Astrocyte (in vitro differentiated cells and primary cell): ENCODE results near the gene EFCAB9. TPM values are rescaled to one million over a fixed set of nuclear protein-coding genes. Genes with fewer than 3 reads are reported as not detected.
"Not testable (repeated sequence)": the region's sequence is repeated elsewhere in the genome, so short reads cannot be mapped to it uniquely, and the experiment has no call there.

Experiments
- DNase-seq: peaks from one replicate; pipeline ENCODE4 v3.0.0-alpha.2; 2010; ENCODE audit warnings: low read depth
- FAIRE-seq: peaks from 2 replicates; lab custom pipeline; 2011; peaks lifted over from hg19 to GRCh38; lab: Jason Lieb, UNC
- H2AFZ ChIP-seq: 2 replicates; pipeline ENCODE4 v1.6.0; 2012; ENCODE audit warnings: low read depth, low read length, inconsistent platforms
- H3K27ac ChIP-seq: 2 replicates; pipeline ENCODE4 v1.5.1; 2011; ENCODE audit warnings: low read depth, low read length, inconsistent platforms
- H3K27me3 ChIP-seq: 2 replicates; pipeline ENCODE4 v1.6.0; 2011; ENCODE audit warnings: low read length, inconsistent platforms; ENCODE audit not compliant: insufficient read depth
- H3K36me3 ChIP-seq: 2 replicates; pipeline ENCODE4 v1.5.1; 2011; ENCODE audit warnings: low read length, inconsistent platforms; ENCODE audit not compliant: insufficient read depth
- H3K4me1 ChIP-seq: 2 replicates; pipeline ENCODE4 v1.5.1; 2011; ENCODE audit warnings: low read length, inconsistent platforms; ENCODE audit not compliant: insufficient read depth
- H3K4me2 ChIP-seq: 2 replicates; pipeline ENCODE4 v1.6.0; 2012; ENCODE audit warnings: low read length, inconsistent platforms
- H3K4me3 ChIP-seq: 2 replicates; pipeline ENCODE4 v1.5.1; 2011; ENCODE audit warnings: low read depth, mild to moderate bottlenecking, low read length, inconsistent platforms; ENCODE audit not compliant: insufficient read depth
- H3K79me2 ChIP-seq: 2 replicates; pipeline ENCODE4 v1.6.0; 2012; ENCODE audit warnings: mild to moderate bottlenecking, low read length, inconsistent platforms; ENCODE audit not compliant: insufficient read depth
- H3K9ac ChIP-seq: 2 replicates; pipeline ENCODE4 v1.6.0; 2012; ENCODE audit warnings: mild to moderate bottlenecking, low read length, inconsistent platforms
- H3K9me3 ChIP-seq: 2 replicates; pipeline ENCODE4 v1.5.1; 2012; ENCODE audit warnings: low read depth, mild to moderate bottlenecking, low read length, inconsistent platforms; ENCODE audit not compliant: insufficient read depth
- H4K20me1 ChIP-seq: 2 replicates; pipeline ENCODE4 v1.6.0; 2012; ENCODE audit warnings: low read length, inconsistent platforms; ENCODE audit not compliant: insufficient read depth
- H3K27ac Mint-ChIP-seq: one replicate; pipeline ENCODE4 v1.8.0; 2021; ENCODE audit warnings: mild to moderate bottlenecking, mixed read lengths; ENCODE audit not compliant: unreplicated experiment
- H3K27me3 Mint-ChIP-seq: one replicate; pipeline ENCODE4 v1.8.0; 2021; ENCODE audit warnings: low read depth, mixed read lengths; ENCODE audit not compliant: unreplicated experiment
- H3K36me3 Mint-ChIP-seq: one replicate; pipeline ENCODE4 v1.8.0; 2021; ENCODE audit warnings: low read depth, mixed read lengths; ENCODE audit not compliant: unreplicated experiment
- H3K4me1 Mint-ChIP-seq: one replicate; pipeline ENCODE4 v1.8.0; 2021; ENCODE audit warnings: low read depth, mixed read lengths; ENCODE audit not compliant: unreplicated experiment
- H3K4me3 Mint-ChIP-seq: one replicate; pipeline ENCODE4 v1.8.0; 2021; ENCODE audit warnings: mild to moderate bottlenecking, moderate library complexity, mixed read lengths; ENCODE audit not compliant: unreplicated experiment
- H3K9me3 Mint-ChIP-seq: one replicate; pipeline ENCODE4 v1.8.0; 2021; ENCODE audit warnings: mild to moderate bottlenecking, mixed read lengths; ENCODE audit not compliant: unreplicated experiment
- EZH2 ChIP-seq: IDR thresholded peaks from 2 replicates; pipeline ENCODE4 v1.6.1; 2012; ENCODE audit warnings: mild to moderate bottlenecking, low read length, inconsistent platforms; ENCODE audit not compliant: insufficient read depth
- total RNA-seq: library from RNA; stranded (reverse); gene quantifications from 2 replicates; pipeline ENCODE4 v1.2.1, GENCODE V29; 2021
- TF ChIP-seq, protein P1 (sequence below): IDR thresholded peaks from 2 replicates; pipeline ENCODE4 v1.5.1; 2011; ENCODE audit warnings: low read depth, mild to moderate bottlenecking, inconsistent platforms, low read length, moderate library complexity; ENCODE audit not compliant: insufficient read depth

Gene EFCAB9
- total RNA-seq, 1 donor from 2014 or later: not detected

DNA sequence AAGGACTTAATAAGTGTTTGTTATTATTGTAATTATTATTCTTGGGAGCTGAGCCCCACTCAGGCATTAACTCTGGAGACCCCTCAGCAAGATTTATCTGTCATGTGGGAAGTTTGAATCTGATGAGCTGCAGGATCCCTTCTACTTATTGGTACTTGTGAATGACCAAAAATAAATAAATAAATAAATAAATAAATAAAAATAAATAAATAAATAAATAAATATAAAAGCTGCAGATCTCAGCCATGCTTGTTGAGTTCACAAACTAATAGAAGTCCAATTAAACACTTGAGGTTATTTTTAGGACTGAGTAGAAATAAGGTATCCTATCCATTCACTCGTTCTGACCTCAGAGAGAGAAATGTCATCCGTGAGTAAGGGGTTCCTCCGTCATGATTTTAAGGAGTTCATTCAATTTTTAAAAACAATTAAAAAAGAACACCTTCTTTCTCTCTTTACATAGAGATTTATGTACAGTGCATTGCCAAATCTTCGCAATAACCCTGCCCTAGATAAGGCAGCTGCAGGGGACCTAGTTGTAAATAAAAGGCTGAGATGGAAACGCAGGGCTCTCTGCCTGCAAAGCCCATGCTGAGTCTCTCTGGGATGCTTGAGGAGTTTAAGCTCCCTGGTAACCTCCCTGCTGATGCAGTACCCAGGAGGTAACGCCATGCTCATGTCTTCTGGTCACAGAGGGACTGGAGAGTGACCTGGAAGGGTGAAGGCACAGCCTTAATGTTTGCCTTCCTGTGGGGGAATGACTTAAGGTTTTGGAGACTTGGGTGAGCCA lies 1.2 kb downstream of the EFCAB9 start:
- H3K9me3 ChIP-seq: no peaks in the 10 kb centered on the region
- TF ChIP-seq, protein P1, sequence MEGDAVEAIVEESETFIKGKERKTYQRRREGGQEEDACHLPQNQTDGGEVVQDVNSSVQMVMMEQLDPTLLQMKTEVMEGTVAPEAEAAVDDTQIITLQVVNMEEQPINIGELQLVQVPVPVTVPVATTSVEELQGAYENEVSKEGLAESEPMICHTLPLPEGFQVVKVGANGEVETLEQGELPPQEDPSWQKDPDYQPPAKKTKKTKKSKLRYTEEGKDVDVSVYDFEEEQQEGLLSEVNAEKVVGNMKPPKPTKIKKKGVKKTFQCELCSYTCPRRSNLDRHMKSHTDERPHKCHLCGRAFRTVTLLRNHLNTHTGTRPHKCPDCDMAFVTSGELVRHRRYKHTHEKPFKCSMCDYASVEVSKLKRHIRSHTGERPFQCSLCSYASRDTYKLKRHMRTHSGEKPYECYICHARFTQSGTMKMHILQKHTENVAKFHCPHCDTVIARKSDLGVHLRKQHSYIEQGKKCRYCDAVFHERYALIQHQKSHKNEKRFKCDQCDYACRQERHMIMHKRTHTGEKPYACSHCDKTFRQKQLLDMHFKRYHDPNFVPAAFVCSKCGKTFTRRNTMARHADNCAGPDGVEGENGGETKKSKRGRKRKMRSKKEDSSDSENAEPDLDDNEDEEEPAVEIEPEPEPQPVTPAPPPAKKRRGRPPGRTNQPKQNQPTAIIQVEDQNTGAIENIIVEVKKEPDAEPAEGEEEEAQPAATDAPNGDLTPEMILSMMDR: no peak
- no peak for TF ChIP-seq EZH2
- H4K20me1 ChIP-seq: no peaks in the 10 kb centered on the region
- H3K36me3 ChIP-seq: no peaks in the 10 kb centered on the region
- H3K4me1 ChIP-seq: peaks cover 3% of the 10 kb centered on the region
- H3K4me2 ChIP-seq: no peak overlapping the region
- Mint-ChIP-seq H3K9me3 (peaks cover 5% of the 10 kb centered on the region), H3K27ac (no peak overlapping the region), H3K4me3 (no peak overlapping the region), H3K4me1 (no peaks in the 10 kb centered on the region), H3K27me3 (no peaks in the 10 kb centered on the region), H3K36me3 (peaks cover 8% of the 10 kb centered on the region)
- no peak overlapping the region for H3K4me3 ChIP-seq
- no peak for FAIRE-seq
- H3K9ac ChIP-seq: no peak overlapping the region
- no peaks in the 10 kb centered on the region for H3K79me2 ChIP-seq
- no peak overlapping the region for H3K27ac ChIP-seq
- H2AFZ ChIP-seq: no peak overlapping the region
- no peaks in the 10 kb centered on the region for H3K27me3 ChIP-seq
- no peak for DNase-seq

DNA sequence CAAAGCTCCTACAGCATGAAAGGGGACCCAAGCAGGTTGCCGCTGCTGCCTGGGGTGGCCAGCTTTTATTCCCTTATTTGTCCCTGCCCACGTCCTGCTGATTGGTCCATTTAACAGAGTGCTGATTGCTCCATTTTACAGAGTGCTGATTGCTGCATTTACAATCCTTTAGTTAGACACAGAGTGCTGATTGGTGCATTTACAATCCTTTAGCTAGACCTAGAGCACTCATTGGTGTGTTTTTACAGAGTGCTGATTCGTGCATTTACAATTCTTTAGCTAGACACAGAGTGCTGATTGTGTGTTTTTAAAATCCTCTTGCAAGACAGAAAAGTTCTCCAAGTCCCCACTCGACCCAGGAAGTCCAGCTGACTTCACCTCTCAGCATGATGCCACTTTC lies 3.8 kb downstream of the EFCAB9 start:
- not testable (repeated sequence) for H3K36me3 ChIP-seq, H3K4me3 ChIP-seq, H2AFZ ChIP-seq, H3K27me3 Mint-ChIP-seq, H3K4me1 ChIP-seq, H3K27ac ChIP-seq, H3K9me3 Mint-ChIP-seq, H3K79me2 ChIP-seq, H3K36me3 Mint-ChIP-seq, DNase-seq, H3K27ac Mint-ChIP-seq, H3K9me3 ChIP-seq, H4K20me1 ChIP-seq, H3K27me3 ChIP-seq, FAIRE-seq, H3K4me2 ChIP-seq, H3K4me1 Mint-ChIP-seq, H3K9ac ChIP-seq, H3K4me3 Mint-ChIP-seq

DNA sequence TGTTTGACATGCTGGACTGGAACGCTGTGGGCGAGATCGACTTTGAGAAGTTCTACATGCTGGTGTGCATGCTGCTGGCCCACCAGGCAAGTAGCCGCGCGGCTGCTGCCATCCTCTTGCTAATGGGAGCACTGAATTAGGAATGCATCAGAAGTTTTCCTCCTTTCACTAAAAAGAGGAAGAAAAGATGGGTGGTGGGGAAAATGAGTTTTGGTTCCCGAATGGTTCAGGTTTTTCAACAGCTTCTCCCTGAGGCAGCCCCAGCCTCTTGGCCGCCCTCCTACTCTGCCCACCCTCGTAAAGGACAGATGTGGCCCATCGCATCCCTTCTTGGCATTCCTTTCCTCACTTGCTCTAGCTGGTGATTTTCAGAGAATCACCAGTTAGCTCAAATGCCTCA lies 5.5 kb downstream of the EFCAB9 start:
- H3K79me2 ChIP-seq: no peaks in the 10 kb centered on the region
- no peak for TF ChIP-seq EZH2
- TF ChIP-seq, protein P1: no peak

More for the DNA sequence above, 5.5 kb downstream of the EFCAB9 start:
- no peaks in the 10 kb centered on the region for H3K36me3 ChIP-seq
- H3K27ac ChIP-seq: no peak overlapping the region
- no peaks in the 10 kb centered on the region for H3K27me3 Mint-ChIP-seq
- no peak overlapping the region for H3K9ac ChIP-seq
- H3K9me3 Mint-ChIP-seq: peaks cover 5% of the 10 kb centered on the region
- no peak overlapping the region for H2AFZ ChIP-seq
- no peak overlapping the region for H3K4me3 ChIP-seq
- no peaks in the 10 kb centered on the region for H3K4me1 ChIP-seq
- H3K27me3 ChIP-seq: no peaks in the 10 kb centered on the region
- no peak for FAIRE-seq
- no peak overlapping the region for H3K27ac Mint-ChIP-seq
- no peaks in the 10 kb centered on the region for H3K4me1 Mint-ChIP-seq
- peaks cover 4% of the 10 kb centered on the region for H4K20me1 ChIP-seq
- H3K36me3 Mint-ChIP-seq: peaks cover 12% of the 10 kb centered on the region
- DNase-seq: no peak
- H3K9me3 ChIP-seq: no peaks in the 10 kb centered on the region
- no peak overlapping the region for H3K4me2 ChIP-seq
- no peak overlapping the region for H3K4me3 Mint-ChIP-seq
